Small intestine (tissue), 7 donors: Measurements from ENCODE around the gene SLC12A9. TPM values are rescaled to one million over a fixed set of nuclear protein-coding genes. Genes with fewer than 3 reads are reported as not detected.
A peak's percentile ranks its signal among the peaks of the same experiment; 100 is the strongest.

Experiments
- DNase-seq, 2 donors: peaks; one replicate each; pipeline versions ENCODE4 v3.0.0 to v3.0.0-alpha.2; 2013
- FAIRE-seq: peaks from 2 replicates; lab custom pipeline; 2012; peaks lifted over from hg19 to GRCh38; lab: Jason Lieb, UNC
- H3K27ac ChIP-seq, 3 donors: one replicate each; pipeline ENCODE4 v1.5.1; 2013; ENCODE audit warnings: low read length in 2 of 3, mild to moderate bottlenecking in 2 of 3, control low read depth in 1 of 3, inconsistent platforms in 1 of 3, low read depth in 1 of 3, moderate library complexity in 1 of 3
- H3K27me3 ChIP-seq, 3 donors: one replicate each; pipeline ENCODE4 v1.6.1; 2013; ENCODE audit warnings: low read length in 3 of 3, inconsistent platforms in 1 of 3; ENCODE audit not compliant: control insufficient read depth in 3 of 3, insufficient read depth in 3 of 3
- H3K36me3 ChIP-seq, 3 donors: one replicate each; pipeline ENCODE4 v1.6.1; 2013; ENCODE audit warnings: low read length in 3 of 3, inconsistent platforms in 1 of 3, low read depth in 1 of 3, mild to moderate bottlenecking in 1 of 3, moderate library complexity in 1 of 3; ENCODE audit not compliant: control insufficient read depth in 3 of 3, insufficient read depth in 2 of 3
- H3K4me1 ChIP-seq, 3 donors: one replicate each; pipeline ENCODE4 v1.6.1; 2013; ENCODE audit warnings: low read length in 2 of 3, inconsistent platforms in 1 of 3, low read depth in 1 of 3, mild to moderate bottlenecking in 1 of 3, moderate library complexity in 1 of 3; ENCODE audit not compliant: control insufficient read depth in 3 of 3, insufficient read depth in 2 of 3
- H3K4me3 ChIP-seq, 3 donors: one replicate each; pipeline ENCODE4 v1.5.1; 2013; ENCODE audit warnings: low read length in 3 of 3, control low read depth in 1 of 3, inconsistent platforms in 1 of 3, low read depth in 1 of 3, mild to moderate bottlenecking in 1 of 3, moderate library complexity in 1 of 3
- H3K9me3 ChIP-seq, 2 donors: one replicate each; pipeline ENCODE4 v1.6.1; 2013; ENCODE audit warnings: low read depth in 1 of 2, low read length in 1 of 2; ENCODE audit not compliant: control insufficient read depth in 2 of 2, insufficient read depth in 1 of 2
- WGBS, 3 donors: extraction: QIAGEN DNeasy Blood & Tissue Kit; methylation state at CpG; one replicate each; pipeline ENCODE4 v1.1.7; 2013; 5-methylcytosine and 5-hydroxymethylcytosine counted together
- polyA plus RNA-seq, 4 donors: library from polyadenylated mRNA; stranded (reverse) in 3 of 4; unstranded in 1 of 4; fragments of 200-250 nt in 3 of 4; fragments of 120-200 nt in 1 of 4; gene quantifications; one replicate each; pipeline versions ENCODE4 v1.2.1 to v1.2.3, GENCODE V29; 2013
- donor health status: healthy with polysubstance abuse.
- donor health status: control.
- donor health status: control.
- donor health status: Bipolar disorder and iron deficiency.
- donor health status: healthy.

The SLC12A9 gene
- polyA plus RNA-seq, 4 donors: 10.5 to 28.8 (median 19.5) TPM

DNA sequence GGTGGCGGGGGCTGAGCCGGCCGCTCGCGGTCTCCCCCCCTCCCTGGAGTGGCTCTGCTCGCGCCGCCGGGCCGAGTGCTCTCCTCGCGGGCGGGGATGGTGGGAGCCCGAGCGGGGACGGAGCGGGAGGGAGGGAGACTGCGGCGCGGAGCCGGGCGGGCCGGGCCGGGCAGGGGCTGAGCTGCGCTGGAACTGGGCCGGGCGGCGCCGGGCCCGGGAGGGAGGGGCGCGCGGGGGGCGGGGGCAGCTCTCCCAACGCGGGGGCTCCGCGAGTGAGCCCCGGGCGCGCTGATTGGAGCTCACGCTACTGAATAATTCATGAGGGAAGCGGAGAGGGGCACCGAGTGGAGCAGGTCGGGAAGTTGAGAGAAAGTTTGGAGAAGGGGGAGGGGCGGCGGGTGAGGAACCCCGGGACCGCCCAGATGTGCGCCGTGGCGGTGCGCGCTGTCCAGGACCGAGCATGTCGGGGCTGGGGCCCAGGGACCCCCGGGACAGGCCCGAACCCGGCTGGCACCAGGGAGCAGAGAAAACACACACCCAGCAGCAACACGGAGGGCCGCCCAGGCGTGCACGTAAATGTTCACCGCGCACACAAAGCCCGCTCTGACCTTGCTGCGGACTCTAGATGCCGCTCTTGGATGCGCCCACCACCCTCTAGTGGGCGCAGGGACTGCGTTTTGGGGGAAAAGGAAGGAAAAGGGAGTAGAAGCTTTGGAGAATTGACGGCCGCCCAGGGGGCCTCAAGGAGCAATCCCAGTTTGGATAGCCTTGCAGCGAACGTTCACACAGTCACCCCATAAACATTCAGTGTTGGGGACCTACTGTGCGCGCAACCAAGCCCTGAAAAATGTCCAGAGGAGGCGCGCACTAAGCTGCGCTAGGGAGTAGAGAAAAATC, 24.9 kb upstream of the SLC12A9 start, which contains the start of gene EPHB4:
Gene EPHB4, minus strand, starts transcription at position 194 of the 897 bp plus-strand sequence. CDS start 493 bp downstream, outside the sequence.
- Histone ChIP-seq H3K4me3 (peak within 1 kb of the TSS; percentile 64 to 78 (median 70)), H3K4me1 (peaks cover 0 to 17% (median 0%) of the 10 kb centered on the region in 3 donors), H3K27me3 (no peaks in the 10 kb centered on the region), H3K9me3 (peaks cover 0 to 5% of the 10 kb centered on the region in 2 donors), H3K27ac (peak within 1 kb of the TSS; percentile 3 to 76 (median 35)), H3K36me3 (peaks cover 0 to 22% (median 0%) of the 10 kb centered on the region in 3 donors)
- DNase-seq: peak; percentile 52 to 88
- 0 to 1% (median 1%) methylated on average over 42 to 80 of the region's 80 CpGs for WGBS, 3 donors
- no peak for FAIRE-seq

DNA sequence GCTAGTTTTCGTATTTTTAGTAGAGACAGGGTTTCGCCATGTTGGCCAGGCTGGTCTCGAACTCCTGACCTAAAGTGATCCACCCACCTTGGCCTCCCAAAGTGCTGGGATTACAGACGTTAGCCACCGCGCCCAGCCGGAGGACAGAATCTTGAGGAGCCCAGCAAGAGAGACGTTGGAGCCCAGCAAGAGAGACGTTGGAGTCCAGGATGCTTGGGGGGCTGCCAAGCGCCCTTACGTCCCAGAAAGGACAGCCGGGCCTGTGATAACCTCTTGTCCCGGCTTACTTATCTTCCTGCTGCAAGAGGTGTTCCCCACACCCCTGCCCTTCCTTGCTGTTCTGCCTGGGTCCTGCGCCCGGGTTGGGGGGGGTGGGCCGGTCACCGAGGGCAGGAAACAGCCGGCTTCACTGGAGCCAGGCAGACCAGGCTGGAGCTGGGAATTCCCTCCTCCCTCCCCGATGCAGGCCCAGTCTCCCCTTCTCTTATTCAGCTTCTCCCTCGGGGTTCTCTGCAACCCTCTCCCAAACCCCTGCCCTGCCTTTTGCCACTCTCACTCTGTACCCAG, 23.3 kb upstream of the SLC12A9 start:
- Histone ChIP-seq H3K4me1 (peaks cover 0 to 17% (median 0%) of the 10 kb centered on the region in 3 donors), H3K4me3 (no peak overlapping the region), H3K27me3 (no peaks in the 10 kb centered on the region), H3K27ac (no peak overlapping the region), H3K36me3 (peaks cover 0 to 9% (median 0%) of the 10 kb centered on the region in 3 donors), H3K9me3 (peaks cover 0 to 5% of the 10 kb centered on the region in 2 donors)
- DNase-seq (peak in 1 of 2 donors; percentile 23), FAIRE-seq (no peak)
- 28 to 34% (median 33%) methylated on average over 13 to 20 of the region's 20 CpGs for WGBS, 3 donors

DNA sequence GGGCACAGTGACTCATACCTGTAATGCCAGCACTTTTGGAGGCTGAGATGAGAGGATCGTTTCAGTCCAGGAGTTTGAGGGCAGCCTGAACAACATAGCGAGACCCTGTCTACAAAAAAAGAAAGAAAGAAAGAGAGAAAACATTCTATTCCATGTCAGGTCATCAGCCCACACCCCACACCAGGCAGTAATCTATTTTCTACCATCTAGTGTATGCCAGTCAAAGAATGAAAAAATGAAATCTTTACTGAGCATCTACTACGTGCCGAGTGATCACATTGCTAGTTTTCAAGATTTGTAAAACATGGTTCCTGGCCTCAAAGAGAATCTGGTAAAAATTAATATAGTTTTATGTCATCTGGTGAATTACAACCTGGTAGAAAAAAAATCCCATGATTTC, 22.1 kb upstream of the SLC12A9 start:
- Histone ChIP-seq H3K9me3 (peaks cover 0 to 5% of the 10 kb centered on the region in 2 donors), H3K27ac (no peak overlapping the region), H3K4me1 (peaks cover 0 to 16% (median 0%) of the 10 kb centered on the region in 3 donors), H3K4me3 (no peak overlapping the region), H3K36me3 (peaks cover 0 to 3% (median 0%) of the 10 kb centered on the region in 3 donors), H3K27me3 (no peaks in the 10 kb centered on the region)
- FAIRE-seq: no peak
- DNase-seq: no peak
- 72 to 77% (median 76%) methylated on average over 4 of the region's 4 CpGs for WGBS, 3 donors

DNA sequence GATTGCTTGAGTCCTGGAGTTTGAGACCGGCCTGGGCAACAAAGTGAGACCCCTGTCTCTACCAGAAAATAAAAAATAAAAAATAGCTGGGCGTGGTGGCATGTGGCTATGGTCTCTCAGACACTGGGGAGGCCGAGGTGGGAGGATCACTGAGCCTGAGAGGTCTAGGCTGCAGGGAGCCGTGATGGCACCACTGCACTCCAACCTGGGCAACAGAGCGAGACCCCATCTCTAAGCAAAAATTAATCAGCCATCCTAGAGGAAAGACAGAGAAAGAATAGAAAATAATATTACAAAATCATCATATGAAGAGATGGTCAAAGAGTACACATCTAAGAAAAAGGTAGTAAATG, 20.3 kb upstream of the SLC12A9 start:
- WGBS, 3 donors: 60 to 72% (median 62%) methylated on average over 5 of the region's 5 CpGs
- Histone ChIP-seq H3K4me3 (no peak overlapping the region), H3K27ac (peak overlapping the region in 2 of 3 donors; percentile 20 to 44), H3K4me1 (peaks cover 0 to 23% (median 0%) of the 10 kb centered on the region in 3 donors), H3K27me3 (no peaks in the 10 kb centered on the region), H3K9me3 (peaks cover 0 to 5% of the 10 kb centered on the region in 2 donors), H3K36me3 (peaks cover 0 to 3% (median 0%) of the 10 kb centered on the region in 3 donors)
- no peak for DNase-seq
- FAIRE-seq: no peak

- peak; percentile 33 to 90 for DNase-seq
- Histone ChIP-seq H3K4me1 (peaks cover 0 to 22% (median 0%) of the 10 kb centered on the region in 3 donors), H3K27ac (peak overlapping the region; percentile 64 to 95 (median 91)), H3K27me3 (no peaks in the 10 kb centered on the region), H3K9me3 (peaks cover 0 to 5% of the 10 kb centered on the region in 2 donors), H3K36me3 (peaks cover 0 to 3% (median 0%) of the 10 kb centered on the region in 3 donors), H3K4me3 (peak overlapping the region in 2 of 3 donors; percentile 15 to 36)
- WGBS, 3 donors: 9 to 40% (median 32%) methylated on average over 12 to 17 of the region's 17 CpGs
- no peak for FAIRE-seq
Observed at GRCh38 chr7:100835903-100836811, 16.4 kb upstream of the SLC12A9 start.

- H3K9me3 ChIP-seq: peaks cover 0 to 5% of the 10 kb centered on the region in 2 donors
- H3K27me3 ChIP-seq: no peaks in the 10 kb centered on the region
- FAIRE-seq: no peak
- peak overlapping the region in 2 of 3 donors; percentile 91 to 95 for H3K27ac ChIP-seq
- H3K4me1 ChIP-seq: peaks cover 0 to 19% (median 0%) of the 10 kb centered on the region in 3 donors
- H3K36me3 ChIP-seq: peaks cover 0 to 3% (median 0%) of the 10 kb centered on the region in 3 donors
- no peak for DNase-seq
- H3K4me3 ChIP-seq: peak overlapping the region in 2 of 3 donors; percentile 36 to 50
- WGBS, 3 donors: 28 to 43% (median 29%) methylated on average over 6 of the region's 6 CpGs
Observed at GRCh38 chr7:100836812-100837098, 15.8 kb upstream of the SLC12A9 start.

DNA sequence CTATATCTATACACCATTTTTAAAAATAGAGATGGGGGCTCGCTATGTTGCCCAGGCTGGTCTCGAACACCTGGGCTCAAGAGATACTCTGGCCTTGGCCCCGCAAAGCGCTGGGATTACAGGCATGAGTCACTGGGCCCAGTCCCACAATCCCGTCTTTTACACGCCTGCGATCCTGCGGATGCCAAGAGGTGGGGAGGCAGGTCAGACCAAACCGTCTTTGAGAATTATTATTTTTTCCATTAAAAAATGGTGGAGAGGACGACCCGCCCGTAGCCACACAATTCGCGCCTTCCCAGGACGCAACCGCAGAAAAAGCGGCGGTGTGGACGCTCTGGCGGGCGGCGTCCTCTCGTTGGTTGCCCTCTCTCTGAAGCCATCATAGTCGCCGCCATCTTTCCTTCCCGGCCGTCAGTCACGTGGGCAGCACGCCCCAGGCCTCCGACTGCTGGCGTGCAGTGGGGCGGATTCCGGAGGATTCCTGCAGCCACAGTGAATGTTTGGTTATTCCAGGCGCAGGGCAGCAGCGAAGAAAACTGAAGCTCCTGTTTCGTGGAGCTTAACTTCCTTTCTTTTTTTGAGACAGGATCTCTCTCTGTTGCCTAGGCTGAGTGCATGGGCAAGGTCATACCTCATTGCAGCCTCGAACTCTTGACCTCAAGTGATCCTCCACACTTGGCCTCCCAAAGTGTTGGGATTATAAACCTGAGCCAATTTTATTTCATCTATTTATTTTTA, 15.2 kb upstream of the SLC12A9 start:
- WGBS, 3 donors: 2 to 4% (median 3%) methylated on average over 37 of the region's 37 CpGs
- H3K36me3 ChIP-seq: peaks cover 0 to 3% (median 0%) of the 10 kb centered on the region in 3 donors
- peak; percentile 89 to 96 for DNase-seq
- H3K27ac ChIP-seq: peak overlapping the region; percentile 52 to 95 (median 89)
- FAIRE-seq: no peak
- peaks cover 0 to under 1% of the 10 kb centered on the region in 2 donors for H3K9me3 ChIP-seq
- peaks cover 0 to 19% (median 0%) of the 10 kb centered on the region in 3 donors for H3K4me1 ChIP-seq
- H3K27me3 ChIP-seq: no peaks in the 10 kb centered on the region
- peak overlapping the region in 2 of 3 donors; percentile 36 to 50 for H3K4me3 ChIP-seq
